Keratinocyte (primary cell): ENCODE results near the gene ACD. TPM values are rescaled to one million over a fixed set of nuclear protein-coding genes. Genes with fewer than 3 reads are reported as not detected.

Experiments
- DNase-seq: peaks from one replicate; pipeline ENCODE4 v3.0.0-alpha.2; 2011; ENCODE audit warnings: low read depth, missing footprints, low spot score
- FAIRE-seq: peaks from 2 replicates; lab custom pipeline; 2011; peaks lifted over from hg19 to GRCh38; lab: Jason Lieb, UNC
- H2AFZ ChIP-seq: 2 replicates; pipeline ENCODE4 v1.6.0; 2012; ENCODE audit warnings: low read length, control low read depth, inconsistent platforms; ENCODE audit not compliant: control insufficient read depth
- H3K27ac ChIP-seq: 2 replicates; pipeline ENCODE4 v1.5.1; 2011; ENCODE audit warnings: low read length; ENCODE audit not compliant: control insufficient read depth, insufficient read depth
- H3K27me3 ChIP-seq: 3 replicates; pipeline ENCODE4 v1.6.0; 2011; ENCODE audit warnings: low read length; ENCODE audit not compliant: control insufficient read depth, insufficient read depth; ENCODE audit errors: extremely low read depth
- H3K36me3 ChIP-seq, 2 experiments: 2 replicates in 1 of 2; 3 replicates in 1 of 2; pipeline ENCODE4 v1.5.1; 2011; ENCODE audit warnings: low read length in 2 of 2, mild to moderate bottlenecking in 1 of 2; ENCODE audit not compliant: control insufficient read depth in 2 of 2, insufficient read depth in 2 of 2; ENCODE audit errors: extremely low read depth in 1 of 2
- H3K4me1 ChIP-seq: 3 replicates; pipeline ENCODE4 v1.5.1; 2011; ENCODE audit warnings: low read length; ENCODE audit not compliant: control insufficient read depth, insufficient read depth; ENCODE audit errors: extremely low read depth
- H3K4me2 ChIP-seq: 3 replicates; pipeline ENCODE4 v1.6.0; 2011; ENCODE audit warnings: low read depth, low read length; ENCODE audit not compliant: control insufficient read depth, insufficient read depth; ENCODE audit errors: extremely low read depth
- H3K4me3 ChIP-seq, 3 experiments: fragments of 200-600 bp in 1 of 3; sonication (generic) in 1 of 3; 2 replicates in 2 of 3; 3 replicates in 1 of 3; pipeline ENCODE4 v1.5.1; 2011 to 2016; ENCODE audit warnings: low read length in 3 of 3, mild to moderate bottlenecking in 3 of 3, control low read depth in 2 of 3, inconsistent platforms in 1 of 3, low read depth in 1 of 3, mixed read lengths in 1 of 3, mixed run types in 1 of 3, moderate library complexity in 1 of 3; ENCODE audit not compliant: control insufficient read depth in 2 of 3, insufficient read depth in 2 of 3; ENCODE audit errors: extremely low read depth in 1 of 3
- H3K79me2 ChIP-seq: 2 replicates; pipeline ENCODE4 v1.6.0; 2012; ENCODE audit warnings: low read length; ENCODE audit not compliant: control insufficient read depth, insufficient read depth
- H3K9ac ChIP-seq: 3 replicates; pipeline ENCODE4 v1.6.0; 2011; ENCODE audit warnings: low read length; ENCODE audit not compliant: control insufficient read depth, insufficient read depth; ENCODE audit errors: extremely low read depth
- H3K9me1 ChIP-seq: 3 replicates; pipeline ENCODE4 v1.6.0; 2011; ENCODE audit warnings: low read length; ENCODE audit not compliant: control insufficient read depth, insufficient read depth; ENCODE audit errors: extremely low read depth
- H3K9me3 ChIP-seq: 2 replicates; pipeline ENCODE4 v1.5.1; 2012; ENCODE audit warnings: low read depth, low read length; ENCODE audit not compliant: control insufficient read depth
- H4K20me1 ChIP-seq: 3 replicates; pipeline ENCODE4 v1.6.0; 2011; ENCODE audit warnings: low read length; ENCODE audit not compliant: control insufficient read depth, insufficient read depth; ENCODE audit errors: extremely low read depth
- EZH2 ChIP-seq: IDR thresholded peaks from one replicate; pipeline ENCODE4 v1.6.1; 2012; ENCODE audit warnings: inconsistent platforms, mild to moderate bottlenecking, low read length, moderate library complexity
- dilution Hi-C: fragments of 300-500 bp; cut with MboI; formaldehyde crosslinking; loops from one replicate; pipeline ENCODE4 v1.7.0; 2020; ENCODE audit warnings: low sequenced_read_pairs; ENCODE audit not compliant: extremely low pct_ligation_motif_present
- polyA plus RNA-seq, 5 experiments: library from polyadenylated mRNA; depleted of rRNA in 3 of 5; stranded (reverse) in 3 of 5; stranded (forward) in 1 of 5; unstranded in 1 of 5; fragments of >200 nt; gene quantifications; 1 replicate in 1 of 5; 2 replicates in 3 of 5; 3 replicates in 1 of 5; pipeline versions ENCODE4 v1.2.1 to v1.2.3, GENCODE V29; 2011 to 2012; ENCODE audit warnings: missing spikeins in 2 of 5, low read depth in 1 of 5, low replicate concordance in 1 of 5
- TF ChIP-seq, protein P1 (sequence below), 3 experiments: IDR thresholded peaks in 1 of 3; conservative IDR thresholded peaks in 1 of 3; optimal IDR thresholded peaks in 1 of 3; 2 replicates in 2 of 3; 3 replicates in 1 of 3; pipeline versions ENCODE3 to v1.5.1; 2011; ENCODE audit warnings: low read length in 3 of 3, mild to moderate bottlenecking in 3 of 3, moderate library complexity in 2 of 3, control low read depth in 1 of 3, inconsistent platforms in 1 of 3; ENCODE audit not compliant: insufficient read depth in 2 of 3; ENCODE audit errors: extremely low read depth in 1 of 3

Gene ACD
- polyA plus RNA-seq, 1 donor (not counting 4 experiments of a cell fraction or from before 2014, with no cell fraction given), result 12.9 TPM

DNA sequence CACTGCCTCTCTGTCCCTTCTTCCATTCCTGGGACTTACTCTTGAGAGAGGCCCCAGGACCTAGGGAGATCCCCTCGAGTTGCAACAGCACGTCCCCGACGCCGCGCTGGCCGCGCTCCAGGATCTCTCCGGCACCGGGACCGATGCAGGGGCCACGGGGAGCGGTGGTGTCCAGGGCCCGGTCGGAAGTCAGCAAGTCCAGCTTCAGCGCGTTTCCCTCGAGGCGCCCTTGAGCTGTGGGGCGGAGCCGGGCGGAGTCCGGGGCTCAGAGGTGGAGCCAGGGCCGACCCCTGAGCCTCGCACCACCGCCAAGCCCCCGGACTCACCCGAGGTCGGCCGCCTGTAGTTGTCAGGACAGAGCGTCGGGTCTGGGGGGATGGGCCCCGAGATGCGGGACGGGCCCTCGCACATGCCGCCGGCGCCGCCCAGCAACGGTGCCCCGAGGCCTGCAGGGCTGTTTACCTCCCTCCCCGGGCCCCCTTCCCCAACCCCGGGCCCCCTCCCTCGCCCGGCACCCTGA lies 6.0 kb upstream of the ACD start:
- no peaks in the 10 kb centered on the region for H3K9me1 ChIP-seq
- peak overlapping the region; percentile 34 for H2AFZ ChIP-seq
- no peaks in the 10 kb centered on the region for H3K79me2 ChIP-seq
- no peak for TF ChIP-seq EZH2
- TF ChIP-seq, protein P1, sequence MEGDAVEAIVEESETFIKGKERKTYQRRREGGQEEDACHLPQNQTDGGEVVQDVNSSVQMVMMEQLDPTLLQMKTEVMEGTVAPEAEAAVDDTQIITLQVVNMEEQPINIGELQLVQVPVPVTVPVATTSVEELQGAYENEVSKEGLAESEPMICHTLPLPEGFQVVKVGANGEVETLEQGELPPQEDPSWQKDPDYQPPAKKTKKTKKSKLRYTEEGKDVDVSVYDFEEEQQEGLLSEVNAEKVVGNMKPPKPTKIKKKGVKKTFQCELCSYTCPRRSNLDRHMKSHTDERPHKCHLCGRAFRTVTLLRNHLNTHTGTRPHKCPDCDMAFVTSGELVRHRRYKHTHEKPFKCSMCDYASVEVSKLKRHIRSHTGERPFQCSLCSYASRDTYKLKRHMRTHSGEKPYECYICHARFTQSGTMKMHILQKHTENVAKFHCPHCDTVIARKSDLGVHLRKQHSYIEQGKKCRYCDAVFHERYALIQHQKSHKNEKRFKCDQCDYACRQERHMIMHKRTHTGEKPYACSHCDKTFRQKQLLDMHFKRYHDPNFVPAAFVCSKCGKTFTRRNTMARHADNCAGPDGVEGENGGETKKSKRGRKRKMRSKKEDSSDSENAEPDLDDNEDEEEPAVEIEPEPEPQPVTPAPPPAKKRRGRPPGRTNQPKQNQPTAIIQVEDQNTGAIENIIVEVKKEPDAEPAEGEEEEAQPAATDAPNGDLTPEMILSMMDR (optimal IDR thresholded peaks at IDR 0.05 in 1 of 3, IDR thresholded peaks at IDR 0.05 in 1 of 3, conservative IDR thresholded peaks at IDR 0.05 in 1 of 3; ENCODE audit: extremely low read depth in 1 of 3, insufficient read depth in 2 of 3, low read length in 3 of 3), result no peak
- H3K4me2 ChIP-seq, result peak overlapping the region; percentile 85
- dilution Hi-C loops, result no loop called here
- no peaks in the 10 kb centered on the region for H3K27me3 ChIP-seq
- peak overlapping the region; percentile 46 to 79 (median 60) for H3K4me3 ChIP-seq
- DNase-seq, result no peak
- H3K27ac ChIP-seq, result no peak overlapping the region
- H3K36me3 ChIP-seq, result peaks cover 1 to 5% of the 10 kb centered on the region in 2 experiments
- FAIRE-seq, result no peak
- peaks cover 12% of the 10 kb centered on the region for H3K4me1 ChIP-seq
- peak overlapping the region; percentile 45 for H3K9ac ChIP-seq
- no peaks in the 10 kb centered on the region for H3K9me3 ChIP-seq
- no peaks in the 10 kb centered on the region for H4K20me1 ChIP-seq

DNA sequence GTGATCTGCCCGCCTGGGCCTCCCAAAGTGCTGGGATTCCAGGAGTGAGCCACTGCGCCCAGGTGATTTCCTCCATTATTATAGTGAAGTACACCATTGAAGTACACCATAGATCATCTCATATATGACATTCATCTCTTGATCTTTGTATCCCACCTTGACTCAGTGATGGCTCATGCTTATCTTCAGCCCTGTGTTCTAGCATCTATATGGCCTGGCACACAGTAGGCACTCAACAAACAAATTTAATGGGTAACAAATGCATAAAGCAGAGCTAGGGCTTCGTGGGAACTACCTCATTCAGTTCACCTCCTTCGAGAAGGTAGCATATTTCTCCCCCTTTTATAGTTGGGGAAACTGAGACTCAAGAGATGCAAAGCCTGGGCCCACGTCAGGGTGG lies 5.5 kb upstream of the ACD start:
- Histone ChIP-seq H3K4me3 (peak overlapping the region; percentile 46 to 79 (median 60)), H3K9me3 (no peaks in the 10 kb centered on the region), H3K79me2 (no peaks in the 10 kb centered on the region), H4K20me1 (no peaks in the 10 kb centered on the region), H3K9ac (peak overlapping the region; percentile 45), H3K27me3 (no peaks in the 10 kb centered on the region), H3K9me1 (no peaks in the 10 kb centered on the region), H3K4me1 (peaks cover 14% of the 10 kb centered on the region), H3K27ac (no peak overlapping the region), H3K36me3 (peaks cover 1 to 5% of the 10 kb centered on the region in 2 experiments), H3K4me2 (peak overlapping the region; percentile 85), H2AFZ (no peak overlapping the region)
- FAIRE-seq (no peak), DNase-seq (no peak)
- dilution Hi-C loops, result no loop called here
- TF ChIP-seq, protein P1 (optimal IDR thresholded peaks at IDR 0.05 in 1 of 3, IDR thresholded peaks at IDR 0.05 in 1 of 3, conservative IDR thresholded peaks at IDR 0.05 in 1 of 3; ENCODE audit: extremely low read depth in 1 of 3, insufficient read depth in 2 of 3, low read length in 3 of 3), result no peak
- TF ChIP-seq EZH2, result no peak
